Measurements from ENCODE around the gene CCL15.

DNA sequence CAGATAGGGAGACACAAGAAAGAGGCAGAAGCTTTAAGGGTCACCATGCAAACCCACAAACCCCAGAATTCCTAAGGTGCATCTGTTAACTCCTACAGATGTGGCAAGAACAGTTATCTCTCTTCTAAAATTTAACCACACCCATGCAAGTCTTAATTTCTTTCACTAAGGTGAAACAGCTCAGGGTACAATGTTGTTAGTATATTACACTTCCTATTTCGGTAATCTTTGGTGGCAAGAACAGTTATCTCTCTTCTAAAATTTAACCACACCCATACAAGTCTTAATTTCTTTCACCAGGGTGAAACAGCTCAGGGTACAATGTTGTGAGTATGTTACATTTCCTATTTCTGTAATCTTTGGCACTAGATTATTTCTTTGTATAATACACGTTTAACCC lies 9.8 kb upstream of the CCL15 start:
- TF ChIP-seq, protein P1, sequence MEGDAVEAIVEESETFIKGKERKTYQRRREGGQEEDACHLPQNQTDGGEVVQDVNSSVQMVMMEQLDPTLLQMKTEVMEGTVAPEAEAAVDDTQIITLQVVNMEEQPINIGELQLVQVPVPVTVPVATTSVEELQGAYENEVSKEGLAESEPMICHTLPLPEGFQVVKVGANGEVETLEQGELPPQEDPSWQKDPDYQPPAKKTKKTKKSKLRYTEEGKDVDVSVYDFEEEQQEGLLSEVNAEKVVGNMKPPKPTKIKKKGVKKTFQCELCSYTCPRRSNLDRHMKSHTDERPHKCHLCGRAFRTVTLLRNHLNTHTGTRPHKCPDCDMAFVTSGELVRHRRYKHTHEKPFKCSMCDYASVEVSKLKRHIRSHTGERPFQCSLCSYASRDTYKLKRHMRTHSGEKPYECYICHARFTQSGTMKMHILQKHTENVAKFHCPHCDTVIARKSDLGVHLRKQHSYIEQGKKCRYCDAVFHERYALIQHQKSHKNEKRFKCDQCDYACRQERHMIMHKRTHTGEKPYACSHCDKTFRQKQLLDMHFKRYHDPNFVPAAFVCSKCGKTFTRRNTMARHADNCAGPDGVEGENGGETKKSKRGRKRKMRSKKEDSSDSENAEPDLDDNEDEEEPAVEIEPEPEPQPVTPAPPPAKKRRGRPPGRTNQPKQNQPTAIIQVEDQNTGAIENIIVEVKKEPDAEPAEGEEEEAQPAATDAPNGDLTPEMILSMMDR (IDR thresholded peaks at IDR 0.05), result no peak
- no peak for TF ChIP-seq ZFX (IDR thresholded peaks at IDR 0.05; ENCODE audit: borderline replicate concordance)

Measured in 22Rv1 (cell line).